Lower lobe of right lung (tissue), 2 donors: ENCODE data around the gene LRRC7. TPM values are rescaled to one million over a fixed set of nuclear protein-coding genes. Genes with fewer than 3 reads are reported as not detected.
"Not testable (repeated sequence)": the region's sequence is repeated elsewhere in the genome, so short reads cannot be mapped to it uniquely, and the experiment has no call there.

ENCODE experiments used
- ATAC-seq, 2 donors: fragments of 200-7000 bp; cut with Tn5 transposase; one replicate each; pipeline ENCODE4 v1.9.1; 2020 to 2022; ENCODE audit warnings: mild to moderate bottlenecking in 2 of 2, moderate library complexity in 2 of 2
- DNase-seq: peaks from one replicate; pipeline ENCODE4 v3.0.0-alpha.2; 2020
- H3K27ac ChIP-seq: fragments of 200-600 bp; one replicate; pipeline ENCODE4 v1.8.0; 2022
- H3K27me3 ChIP-seq: fragments of 200-600 bp; one replicate; pipeline ENCODE4 v1.8.0; 2022; ENCODE audit warnings: low read depth
- H3K36me3 ChIP-seq: fragments of 200-600 bp; one replicate; pipeline ENCODE4 v1.8.0; 2022; ENCODE audit warnings: mild to moderate bottlenecking
- H3K4me1 ChIP-seq: fragments of 200-600 bp; one replicate; pipeline ENCODE4 v1.8.0; 2022
- H3K4me3 ChIP-seq: fragments of 200-600 bp; one replicate; pipeline ENCODE4 v1.8.0; 2022; ENCODE audit warnings: mild to moderate bottlenecking
- H3K9me3 ChIP-seq: fragments of 200-600 bp; one replicate; pipeline ENCODE4 v1.8.0; 2022
- CTCF ChIP-seq: fragments of 200-600 bp; IDR thresholded peaks from one replicate; pipeline ENCODE4 v1.8.0; 2022; ENCODE audit warnings: antibody characterized with exemption, mild to moderate bottlenecking
- intact Hi-C: fragments of 100-400 bp; cut with DNase I; formaldehyde crosslinking; loops from one replicate; pipeline ENCODE4 v1.11.0; 2022
- total RNA-seq: library from RNA; stranded (reverse); fragmentation: NEBNext Ultra II Directional; extraction: Animal tissue kit (Norgen Biotek cat#: 25700); gene quantifications from one replicate; pipeline ENCODE4 v1.2.1, GENCODE V29; 2021
- donor health status: DM: no; HTN: yes; CAD: no; lungs with severe emphysema.

Gene LRRC7
- total RNA-seq, 1 donor from 2014 or later, result not detected

GRCh38 chr1:69947837-69948236, 380.1 kb downstream of the LRRC7 start:
- H3K27ac ChIP-seq, result no peak overlapping the region
- intact Hi-C loops, result no loop called here
- TF ChIP-seq CTCF, result no peak
- no peaks in the 10 kb centered on the region for H3K4me1 ChIP-seq
- H3K27me3 ChIP-seq, result no peaks in the 10 kb centered on the region
- no peaks in the 10 kb centered on the region for H3K36me3 ChIP-seq
- H3K4me3 ChIP-seq, result no peak overlapping the region
- DNase-seq (no peak), ATAC-seq (no peak)
- no peaks in the 10 kb centered on the region for H3K9me3 ChIP-seq

GRCh38 chr1:69952676-69953075, 385.0 kb downstream of the LRRC7 start:
- no peaks in the 10 kb centered on the region for H3K4me1 ChIP-seq
- intact Hi-C loops, result no loop called here
- H3K27ac ChIP-seq, result no peak overlapping the region
- ATAC-seq (no peak), DNase-seq (no peak)
- no peak for TF ChIP-seq CTCF
- no peaks in the 10 kb centered on the region for H3K27me3 ChIP-seq
- no peaks in the 10 kb centered on the region for H3K9me3 ChIP-seq
- H3K36me3 ChIP-seq, result no peaks in the 10 kb centered on the region
- H3K4me3 ChIP-seq, result no peak overlapping the region

GRCh38 chr1:69962452-69962851, 394.7 kb downstream of the LRRC7 start:
- DNase-seq, intact Hi-C loops, H3K27ac ChIP-seq, H3K4me1 ChIP-seq, H3K27me3 ChIP-seq, H3K9me3 ChIP-seq, H3K36me3 ChIP-seq, ATAC-seq, H3K4me3 ChIP-seq: not testable (repeated sequence)

GRCh38 chr1:69967245-69967766, 399.6 kb downstream of the LRRC7 start:
- Histone ChIP-seq H3K27me3 (no peaks in the 10 kb centered on the region), H3K4me1 (no peaks in the 10 kb centered on the region), H3K4me3 (no peak overlapping the region), H3K9me3 (no peaks in the 10 kb centered on the region), H3K36me3 (no peaks in the 10 kb centered on the region), H3K27ac (no peak overlapping the region)
- intact Hi-C loops, result no loop called here
- TF ChIP-seq CTCF, result no peak
- ATAC-seq, result no peak
- DNase-seq, result no peak

- no peaks in the 10 kb centered on the region for H3K9me3 ChIP-seq
- H3K4me3 ChIP-seq, result no peak overlapping the region
- H3K4me1 ChIP-seq, result no peaks in the 10 kb centered on the region
- H3K27me3 ChIP-seq, result no peaks in the 10 kb centered on the region
- no peaks in the 10 kb centered on the region for H3K36me3 ChIP-seq
- TF ChIP-seq CTCF, result no peak
- no peak overlapping the region for H3K27ac ChIP-seq
- intact Hi-C loops, result no loop called here
- DNase-seq (no peak), ATAC-seq (no peak)
Observed at GRCh38 chr1:69976896-69977295, 409.2 kb downstream of the LRRC7 start.

GRCh38 chr1:69982992-69983391, 415.3 kb downstream of the LRRC7 start:
- TF ChIP-seq CTCF, result no peak
- no peak overlapping the region for H3K4me3 ChIP-seq
- no peaks in the 10 kb centered on the region for H3K9me3 ChIP-seq
- H3K27ac ChIP-seq, result no peak overlapping the region
- intact Hi-C loops, result no loop called here
- no peaks in the 10 kb centered on the region for H3K27me3 ChIP-seq
- no peaks in the 10 kb centered on the region for H3K4me1 ChIP-seq
- ATAC-seq (no peak), DNase-seq (no peak)
- H3K36me3 ChIP-seq, result no peaks in the 10 kb centered on the region
